DND-41 (cell line): Measurements from ENCODE around the gene LIMD2.
A peak's percentile ranks its signal among the peaks of the same experiment; 100 is the strongest.

Experiments
- ATAC-seq: fragments of 200-7000 bp; cut with Tn5 transposase; 3 replicates; pipeline ENCODE4 v1.9.1; 2021; ENCODE audit warnings: low read depth; ENCODE audit not compliant: insufficient read depth
- DNase-seq: peaks from one replicate; pipeline ENCODE4 v3.0.0-alpha.2; 2020
- H2AFZ ChIP-seq: 2 replicates; pipeline ENCODE4 v1.6.0; 2012; ENCODE audit warnings: low read depth, low read length
- H3K27ac ChIP-seq: 2 replicates; pipeline ENCODE4 v1.5.1; 2012; ENCODE audit warnings: low read length, inconsistent platforms
- H3K27me3 ChIP-seq: fragments of 200-600 bp; sonication (generic); 2 replicates; pipeline ENCODE4 v1.6.0; 2012; ENCODE audit warnings: low read length, mild to moderate bottlenecking, inconsistent platforms; ENCODE audit not compliant: insufficient read depth, poor library complexity
- H3K36me3 ChIP-seq: 2 replicates; pipeline ENCODE4 v1.5.1; 2012; ENCODE audit warnings: low read length, inconsistent platforms; ENCODE audit not compliant: insufficient read depth
- H3K4me1 ChIP-seq: 2 replicates; pipeline ENCODE4 v1.5.1; 2012; ENCODE audit warnings: mild to moderate bottlenecking, low read length; ENCODE audit not compliant: insufficient read depth
- H3K4me2 ChIP-seq: 2 replicates; pipeline ENCODE4 v1.6.0; 2012; ENCODE audit warnings: mild to moderate bottlenecking, moderate library complexity, low read length, inconsistent platforms; ENCODE audit not compliant: insufficient read depth
- H3K4me3 ChIP-seq, 2 experiments: fragments of 200-600 bp in 1 of 2; shearing (Covaris generic) in 1 of 2; 2 replicates each; pipeline ENCODE4 v1.5.1; 2012 to 2016; ENCODE audit warnings: inconsistent platforms in 2 of 2, low read length in 2 of 2, mild to moderate bottlenecking in 2 of 2, low read depth in 1 of 2, moderate library complexity in 1 of 2
- H3K79me2 ChIP-seq: 2 replicates; pipeline ENCODE4 v1.6.0; 2012; ENCODE audit warnings: low read length, inconsistent platforms; ENCODE audit not compliant: insufficient read depth
- H3K9ac ChIP-seq: 2 replicates; pipeline ENCODE4 v1.6.0; 2012; ENCODE audit warnings: low read depth, mild to moderate bottlenecking, inconsistent platforms, low read length, moderate library complexity
- H3K9me3 ChIP-seq: 2 replicates; pipeline ENCODE4 v1.5.1; 2012; ENCODE audit warnings: low read length, moderate library complexity, mild to moderate bottlenecking, inconsistent platforms; ENCODE audit not compliant: insufficient read depth, severe bottlenecking
- H4K20me1 ChIP-seq: 2 replicates; pipeline ENCODE4 v1.6.0; 2012; ENCODE audit warnings: low read length; ENCODE audit not compliant: insufficient read depth
- CTCF ChIP-seq: IDR thresholded peaks from 2 replicates; pipeline ENCODE4 v1.5.1; 2012; ENCODE audit warnings: borderline replicate concordance, low read length, moderate library complexity, mild to moderate bottlenecking; ENCODE audit not compliant: poor library complexity, severe bottlenecking; ENCODE audit errors: extremely low read depth
- EZH2 ChIP-seq: IDR thresholded peaks from 3 replicates; pipeline ENCODE4 v1.6.1; 2012; ENCODE audit warnings: borderline replicate concordance, low read depth, mild to moderate bottlenecking, moderate library complexity, low read length, inconsistent platforms; ENCODE audit not compliant: severe bottlenecking

The LIMD2 gene

DNA sequence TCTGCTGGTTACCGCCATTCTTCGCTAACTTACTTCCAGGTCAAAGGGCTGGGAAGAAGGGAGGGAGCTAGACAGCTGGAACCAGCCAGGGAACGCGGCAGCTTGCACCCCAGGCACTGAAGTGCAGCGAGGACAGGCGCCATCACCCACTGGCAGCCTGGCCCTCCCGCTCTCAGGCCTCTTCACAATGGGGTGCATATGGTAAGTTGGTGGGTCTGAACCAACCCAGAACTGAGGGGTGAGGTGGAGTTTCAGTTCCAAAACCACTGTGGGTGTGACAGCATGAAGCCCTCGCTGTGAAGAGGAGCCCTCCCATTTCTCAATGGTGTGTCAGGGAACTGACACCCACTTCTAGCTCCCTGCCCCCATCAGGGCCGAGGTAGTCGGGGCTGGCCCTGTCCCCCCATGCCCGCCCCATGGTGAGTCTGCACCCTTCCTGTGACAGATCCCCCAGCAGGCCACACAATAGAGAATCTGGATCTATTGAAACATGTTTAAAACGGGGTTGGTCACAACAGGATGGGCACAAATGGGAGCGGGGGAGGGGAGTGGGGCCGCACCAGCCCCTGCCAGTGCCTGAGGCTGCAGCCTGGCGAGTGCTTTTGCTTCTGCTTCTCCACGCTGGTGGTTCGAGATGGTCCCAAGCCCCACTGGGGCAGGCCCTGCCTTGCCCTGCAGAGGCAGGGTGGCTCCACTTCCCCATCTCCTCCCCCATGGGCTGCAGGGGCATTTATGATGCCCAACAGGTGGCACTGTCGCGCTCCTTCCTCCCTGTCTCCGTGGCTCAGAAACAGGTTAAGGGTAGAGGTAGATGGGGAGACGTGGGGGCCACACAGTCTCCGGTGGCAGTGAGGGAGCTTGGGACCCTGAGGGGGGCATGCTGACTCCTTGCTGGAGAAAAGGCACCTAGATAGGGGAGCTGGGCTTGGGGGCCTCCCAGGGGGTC is 2.3 kb downstream of the LIMD2 start:
- TF ChIP-seq CTCF (peak; percentile 87), EZH2 (no peak)
- no peaks in the 10 kb centered on the region for H3K9me3 ChIP-seq
- peak overlapping the region in 1 of 2 experiments; percentile 63; a peak in 2 of 4 replicates for H3K4me3 ChIP-seq
- ATAC-seq = peak; percentile 20
- peak; percentile 78 for DNase-seq
- no peak overlapping the region for H2AFZ ChIP-seq
- H3K79me2 ChIP-seq = peaks cover 12% of the 10 kb centered on the region
- no peaks in the 10 kb centered on the region for H3K27me3 ChIP-seq
- H3K4me1 ChIP-seq = peaks cover 35% of the 10 kb centered on the region
- H3K36me3 ChIP-seq = peaks cover 58% of the 10 kb centered on the region
- H3K27ac ChIP-seq = peak overlapping the region; percentile 74
- peak overlapping the region; percentile 90 for H3K9ac ChIP-seq
- H4K20me1 ChIP-seq = peaks cover 40% of the 10 kb centered on the region
- peak overlapping the region; percentile 97 for H3K4me2 ChIP-seq

GRCh38 chr17:63696381-63696961 is 3.5 kb downstream of the LIMD2 start:
- H2AFZ ChIP-seq = no peak overlapping the region
- peak; percentile 37 for DNase-seq
- no peaks in the 10 kb centered on the region for H3K9me3 ChIP-seq
- no peak overlapping the region for H3K9ac ChIP-seq
- no peak for ATAC-seq
- peak; percentile 43 for TF ChIP-seq CTCF
- no peak for TF ChIP-seq EZH2
- peaks cover 12% of the 10 kb centered on the region for H3K79me2 ChIP-seq
- peaks cover 38% of the 10 kb centered on the region for H4K20me1 ChIP-seq
- no peaks in the 10 kb centered on the region for H3K27me3 ChIP-seq
- H3K36me3 ChIP-seq = peaks cover 70% of the 10 kb centered on the region
- H3K4me1 ChIP-seq = peaks cover 32% of the 10 kb centered on the region
- H3K4me2 ChIP-seq = no peak overlapping the region
- peak overlapping the region; percentile 48 for H3K27ac ChIP-seq
- H3K4me3 ChIP-seq = no peak overlapping the region

DNA sequence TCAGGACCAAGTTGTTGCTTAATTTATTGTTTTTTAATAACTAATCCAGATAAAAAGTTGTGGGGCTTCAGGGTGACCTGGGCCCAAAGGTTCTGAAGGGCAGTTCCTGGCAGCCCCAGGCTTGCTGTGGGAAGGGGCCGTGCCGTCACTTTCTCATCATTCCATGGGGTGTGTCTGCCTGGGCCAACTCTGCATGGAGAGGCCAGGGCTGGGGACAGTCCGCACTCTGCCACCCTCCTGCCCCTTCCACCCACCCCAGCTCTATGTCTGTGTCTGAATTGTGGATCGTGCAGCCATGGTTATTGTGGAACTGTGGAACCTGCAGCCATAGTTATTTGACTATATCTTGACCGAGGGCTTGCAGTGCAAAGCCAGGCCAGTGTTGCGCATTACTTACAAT is 4.0 kb downstream of the LIMD2 start:
- ATAC-seq (no peak), DNase-seq (no peak)
- peaks cover 26% of the 10 kb centered on the region for H3K4me1 ChIP-seq
- no peak overlapping the region for H3K4me2 ChIP-seq
- H3K9me3 ChIP-seq = no peaks in the 10 kb centered on the region
- TF ChIP-seq CTCF = no peak
- no peak for TF ChIP-seq EZH2
- H4K20me1 ChIP-seq = peaks cover 32% of the 10 kb centered on the region
- no peak overlapping the region for H3K27ac ChIP-seq
- no peak overlapping the region for H2AFZ ChIP-seq
- H3K9ac ChIP-seq = no peak overlapping the region
- peaks cover 76% of the 10 kb centered on the region for H3K36me3 ChIP-seq
- no peak overlapping the region for H3K4me3 ChIP-seq
- peaks cover 12% of the 10 kb centered on the region for H3K79me2 ChIP-seq
- H3K27me3 ChIP-seq = no peaks in the 10 kb centered on the region
